Hematopoietic multipotent progenitor cell treated with erythropoietin and hydrocortisone succinate and interleukin-3 and kit ligand, for 15 days (in vitro differentiated cells): ENCODE data around the gene C22orf39.
A peak's percentile ranks its signal among the peaks of the same experiment; 100 is the strongest.

Experiments used
- DNase-seq: peaks from one replicate; pipeline ENCODE4 v3.0.0-alpha.2; 2015; ENCODE audit warnings: low spot score

The C22orf39 gene, protein sequence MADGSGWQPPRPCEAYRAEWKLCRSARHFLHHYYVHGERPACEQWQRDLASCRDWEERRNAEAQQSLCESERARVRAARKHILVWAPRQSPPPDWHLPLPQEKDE

DNA sequence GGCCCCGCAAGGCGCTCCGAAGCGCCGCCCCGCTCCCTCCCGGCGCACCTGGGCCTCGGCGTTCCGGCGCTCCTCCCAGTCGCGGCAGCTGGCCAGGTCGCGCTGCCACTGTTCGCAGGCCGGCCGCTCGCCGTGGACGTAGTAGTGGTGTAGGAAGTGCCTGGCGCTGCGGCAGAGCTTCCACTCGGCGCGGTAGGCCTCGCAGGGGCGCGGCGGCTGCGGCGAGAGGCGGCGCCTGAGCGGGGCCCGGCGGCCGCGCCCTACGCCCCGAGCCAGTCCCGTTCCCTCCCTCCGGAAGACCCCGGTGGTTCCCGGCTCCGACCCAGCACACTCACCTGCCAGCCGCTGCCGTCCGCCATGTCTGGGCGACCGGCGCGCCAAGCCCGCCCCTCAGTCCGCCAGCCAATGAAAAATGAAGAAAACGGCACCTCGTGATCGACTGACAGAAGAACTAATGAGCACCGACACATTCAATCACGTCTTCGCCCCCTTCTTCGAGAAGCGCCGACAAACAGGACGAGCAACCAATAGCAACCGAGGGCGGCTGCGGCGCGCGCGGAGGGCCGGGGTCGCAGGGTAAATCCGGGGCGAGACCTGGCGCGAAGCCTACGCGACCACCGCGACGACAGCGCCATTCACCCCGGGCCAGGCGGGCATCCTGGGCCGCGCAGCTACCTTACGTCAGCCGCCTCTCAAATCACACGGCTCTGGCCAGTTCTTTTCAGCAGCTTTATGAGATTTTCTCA, at the start of gene C22orf39:
Gene C22orf39, minus strand, starts transcription at position 382 of the 746 bp plus-strand sequence. Its CDS starts 23 bp downstream, at position 359.
- peak; percentile 87 for DNase-seq

DNA sequence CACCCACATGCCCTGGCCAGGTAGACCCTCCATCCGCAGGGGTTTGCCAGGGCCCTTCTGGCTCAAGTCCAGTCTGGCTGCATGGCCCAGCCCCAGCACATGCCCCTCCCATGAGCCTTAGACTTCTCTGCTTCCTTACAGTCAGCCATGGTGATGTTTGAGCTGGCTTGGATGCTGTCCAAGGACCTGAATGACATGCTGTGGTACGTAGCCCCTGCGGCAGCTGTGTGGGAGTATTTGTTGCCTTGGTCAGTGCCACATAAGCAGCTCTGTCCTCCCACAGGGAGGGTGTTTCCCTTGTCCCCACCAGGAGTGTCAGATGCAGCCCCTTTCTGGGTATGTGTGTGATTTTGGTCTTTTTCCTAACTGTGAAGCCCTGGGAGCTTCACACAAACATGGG, 49.7 kb upstream of the C22orf39 start:
- DNase-seq, result no peak

DNA sequence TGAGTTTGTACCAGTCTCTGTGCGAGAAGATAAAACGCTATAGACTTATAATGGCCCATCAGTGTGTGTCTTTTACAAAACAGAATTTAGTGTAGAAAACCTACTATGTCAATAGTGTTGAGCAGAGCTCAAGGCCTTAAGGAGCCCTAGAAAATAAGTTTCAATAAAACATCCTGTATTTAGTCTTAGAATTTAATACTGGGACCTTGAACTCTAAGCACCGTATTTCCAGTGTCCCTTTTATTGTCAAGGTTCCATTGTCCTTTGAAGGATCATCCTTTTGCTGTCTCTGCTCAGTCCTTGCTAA, 48.8 kb upstream of the C22orf39 start:
- no peak for DNase-seq

DNA sequence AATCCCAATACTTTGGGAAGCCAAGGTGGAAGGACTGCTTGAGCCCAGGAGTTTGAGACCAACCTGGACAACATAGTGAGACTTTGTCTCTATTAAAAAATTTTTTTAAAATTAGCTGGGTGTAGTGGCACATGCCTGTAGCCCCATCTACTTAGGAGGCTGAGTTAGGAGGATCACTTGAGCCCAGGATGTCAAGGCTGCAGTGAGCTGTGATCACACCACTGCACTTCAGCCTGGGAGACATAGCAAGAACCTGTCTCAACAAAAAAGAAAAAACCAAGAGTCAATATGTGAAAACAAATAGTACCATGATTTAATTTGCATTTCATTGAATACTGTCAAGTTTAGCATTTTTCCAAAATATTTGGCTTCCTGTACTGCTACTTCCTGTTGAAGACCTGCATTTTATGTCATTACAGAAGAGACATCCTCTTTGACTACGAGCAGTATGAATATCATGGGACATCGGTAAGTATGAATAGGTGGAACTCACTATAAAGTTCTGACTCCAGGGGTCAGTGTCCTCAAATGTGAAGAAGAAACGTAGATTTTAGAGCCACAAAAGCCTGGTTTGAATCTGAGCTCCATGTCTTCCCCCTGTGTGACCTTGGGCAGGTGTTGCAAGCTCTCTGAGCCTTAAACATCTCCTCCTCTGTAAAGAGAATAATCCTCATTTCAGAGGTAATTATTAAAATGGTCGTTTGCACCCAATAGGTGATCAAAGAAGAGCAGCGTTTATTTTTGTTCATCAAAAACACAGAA, 48.2 kb upstream of the C22orf39 start:
- DNase-seq, result no peak

DNA sequence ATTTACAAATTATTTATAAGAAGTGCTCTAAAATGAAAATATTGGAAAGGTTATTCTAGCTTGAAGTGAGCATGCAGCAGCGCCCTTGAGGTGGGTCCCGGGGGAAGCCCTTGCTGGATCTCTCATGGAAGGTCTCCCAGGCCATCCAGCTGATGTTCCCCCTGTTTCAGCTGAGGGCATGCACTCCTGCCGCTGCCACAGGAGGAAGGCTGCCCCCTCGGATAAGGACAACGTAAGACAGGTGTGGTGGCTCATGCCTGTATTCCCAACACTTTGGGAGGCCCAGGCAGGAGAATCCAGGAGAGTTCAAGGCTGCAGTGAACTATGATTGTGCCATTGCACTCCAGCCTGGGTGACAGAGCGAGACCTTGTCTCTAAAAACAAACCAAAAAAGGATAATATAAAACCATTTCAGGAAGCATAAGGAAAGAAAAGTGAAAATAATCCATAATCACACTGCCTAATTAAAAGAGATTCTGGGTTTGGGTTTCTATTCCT, 47.2 kb upstream of the C22orf39 start:
- no peak for DNase-seq

DNA sequence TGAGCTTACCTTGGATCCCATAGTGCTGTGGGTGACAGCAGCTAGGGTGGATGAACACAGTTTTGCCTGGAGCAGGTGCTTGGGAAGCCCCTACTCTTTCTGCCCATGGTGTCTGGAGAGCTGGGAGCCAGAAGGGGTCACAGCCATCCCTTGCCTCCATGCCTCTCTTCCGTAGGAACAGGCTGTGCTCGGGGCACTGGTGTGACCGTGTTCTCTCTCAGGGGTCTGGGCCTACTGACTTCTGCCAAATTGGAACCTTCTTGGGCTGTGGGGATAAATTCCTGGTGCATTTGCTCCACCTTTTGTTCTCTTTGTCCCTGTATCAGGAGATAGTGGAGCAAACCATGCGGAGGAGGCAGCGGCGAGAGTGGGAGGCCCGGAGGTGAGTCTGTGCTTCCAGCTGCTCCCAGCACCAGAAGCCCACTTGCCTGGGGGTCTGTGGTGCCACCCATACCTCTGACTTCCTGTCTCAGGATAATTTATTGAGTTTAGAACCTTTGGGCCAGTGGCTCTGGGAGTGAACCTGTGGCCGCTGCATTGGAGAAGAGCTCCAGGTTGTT, 46.6 kb upstream of the C22orf39 start:
- no peak for DNase-seq

DNA sequence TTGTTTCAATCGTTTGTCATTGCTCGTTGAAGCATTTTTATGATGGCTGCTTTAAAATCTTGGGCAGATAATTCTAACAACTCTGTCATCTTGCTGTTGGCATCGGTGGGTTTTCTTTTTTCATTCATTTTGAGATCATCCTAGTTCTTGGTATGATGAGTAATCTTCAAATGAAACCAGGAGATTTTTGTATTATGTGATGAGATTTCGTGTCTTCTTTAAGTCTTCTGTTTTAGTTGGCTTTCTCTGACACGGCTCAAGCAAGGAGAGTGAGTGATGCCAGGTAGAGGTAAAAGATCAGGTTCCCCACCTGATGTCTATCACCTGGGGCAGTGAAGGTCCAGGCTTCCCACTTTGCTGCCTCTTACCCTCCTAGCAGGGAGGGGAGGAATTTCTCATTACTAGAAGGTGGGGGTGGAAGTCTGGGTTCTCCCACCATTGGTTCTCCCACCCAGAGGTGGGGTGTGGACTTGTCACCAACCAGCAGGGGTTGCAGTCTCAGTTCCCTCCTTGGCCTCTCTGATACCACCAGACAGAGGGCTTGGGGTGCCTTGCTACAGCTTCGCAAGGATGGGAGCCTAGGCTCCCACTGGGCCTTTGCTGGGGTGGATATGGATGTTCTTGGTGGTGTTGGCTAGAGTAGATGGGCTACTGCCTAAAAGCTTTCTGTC, 45.1 kb upstream of the C22orf39 start:
- DNase-seq, result no peak

DNA sequence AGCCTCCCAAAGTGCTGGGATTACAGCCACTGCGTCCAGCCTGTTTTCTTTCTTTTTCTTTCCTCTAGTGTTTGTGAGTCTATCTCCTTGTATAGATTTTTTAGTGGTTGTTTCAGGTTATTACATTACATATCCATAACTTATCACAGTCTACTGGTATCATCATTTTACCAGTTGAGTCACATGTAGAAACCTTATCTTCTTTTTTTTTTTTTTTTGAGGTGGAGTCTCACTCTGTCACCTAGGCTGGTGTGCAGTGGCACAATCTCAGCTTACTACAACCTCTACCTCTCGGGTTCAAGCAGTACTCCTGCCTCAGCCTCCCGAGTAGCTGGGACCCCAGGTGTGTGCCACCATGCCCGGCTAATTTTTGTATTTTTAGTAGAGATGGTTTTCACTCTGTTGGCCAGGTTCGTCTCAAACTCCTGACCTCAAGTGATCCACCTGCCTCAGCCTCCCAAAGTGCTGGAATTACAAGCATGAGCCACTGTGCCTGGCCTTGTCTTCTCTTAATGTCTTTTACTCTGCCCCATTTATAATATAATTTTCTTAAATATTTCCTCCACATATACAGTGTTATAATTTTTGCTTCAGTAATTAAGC, 43.2 kb upstream of the C22orf39 start:
- no peak for DNase-seq

DNA sequence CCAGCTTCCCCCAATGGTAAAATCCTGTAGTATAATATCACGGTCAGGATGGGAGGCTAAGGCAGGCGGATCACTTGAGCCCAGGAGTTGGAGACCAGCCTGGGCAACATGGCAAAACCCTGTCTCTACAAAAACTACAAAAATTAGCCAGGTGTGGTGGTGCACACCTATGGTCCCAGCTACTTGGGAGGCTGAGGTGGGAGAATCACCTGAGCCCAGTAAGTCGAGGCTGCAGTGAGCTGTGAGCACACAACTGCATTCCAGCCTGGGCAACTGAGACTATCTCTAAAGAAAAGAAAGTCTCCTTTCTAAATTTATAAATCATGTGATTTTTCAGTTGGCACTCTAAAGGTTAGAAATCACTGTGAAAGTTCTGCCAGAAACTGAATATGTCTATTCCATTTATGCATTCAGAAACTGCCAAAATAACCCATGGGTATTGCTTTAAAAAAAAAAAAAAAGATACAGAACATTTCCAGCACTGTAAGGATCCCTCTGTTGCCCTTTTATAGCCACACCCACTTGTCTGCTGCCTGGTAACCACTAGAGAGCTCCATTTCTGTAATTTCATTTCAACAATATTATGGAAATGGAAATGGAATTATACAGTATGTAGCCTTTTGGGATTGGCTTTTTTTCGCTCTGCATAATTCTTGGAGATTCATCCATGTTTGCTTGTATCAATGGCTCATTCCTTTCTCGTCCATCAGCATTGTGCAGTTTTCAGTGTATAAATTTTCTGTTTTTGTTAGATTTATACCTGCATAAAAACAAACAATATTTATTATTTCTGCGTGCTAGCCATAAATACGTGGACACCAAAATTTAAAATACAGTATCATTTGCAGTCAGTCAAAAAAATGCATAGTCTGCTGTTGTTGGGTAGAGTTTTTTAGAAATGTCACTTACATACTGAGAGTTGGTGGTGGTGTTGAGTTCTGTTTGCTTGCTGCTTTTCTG, 41.7 kb upstream of the C22orf39 start:
- DNase-seq, result peak; percentile 12

DNA sequence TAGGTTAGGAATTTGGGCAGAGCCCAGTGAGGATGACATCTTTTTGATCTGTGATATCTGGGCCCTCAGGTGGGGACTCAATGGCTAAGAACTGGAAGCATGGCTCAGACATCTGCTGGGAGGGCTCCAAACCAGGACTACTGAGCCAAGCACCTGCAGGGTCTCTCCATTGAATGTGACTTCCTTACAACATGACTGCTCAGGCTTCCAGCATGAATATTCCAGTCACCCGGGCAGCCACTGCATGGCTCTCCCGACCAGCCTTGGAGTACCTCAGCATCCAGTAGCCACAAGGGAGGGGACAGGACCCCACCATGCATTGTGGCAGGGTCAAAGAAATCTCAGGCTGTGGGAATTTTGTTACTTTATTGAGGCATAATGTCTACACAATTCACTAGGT, 40.8 kb upstream of the C22orf39 start:
- no peak for DNase-seq

DNA sequence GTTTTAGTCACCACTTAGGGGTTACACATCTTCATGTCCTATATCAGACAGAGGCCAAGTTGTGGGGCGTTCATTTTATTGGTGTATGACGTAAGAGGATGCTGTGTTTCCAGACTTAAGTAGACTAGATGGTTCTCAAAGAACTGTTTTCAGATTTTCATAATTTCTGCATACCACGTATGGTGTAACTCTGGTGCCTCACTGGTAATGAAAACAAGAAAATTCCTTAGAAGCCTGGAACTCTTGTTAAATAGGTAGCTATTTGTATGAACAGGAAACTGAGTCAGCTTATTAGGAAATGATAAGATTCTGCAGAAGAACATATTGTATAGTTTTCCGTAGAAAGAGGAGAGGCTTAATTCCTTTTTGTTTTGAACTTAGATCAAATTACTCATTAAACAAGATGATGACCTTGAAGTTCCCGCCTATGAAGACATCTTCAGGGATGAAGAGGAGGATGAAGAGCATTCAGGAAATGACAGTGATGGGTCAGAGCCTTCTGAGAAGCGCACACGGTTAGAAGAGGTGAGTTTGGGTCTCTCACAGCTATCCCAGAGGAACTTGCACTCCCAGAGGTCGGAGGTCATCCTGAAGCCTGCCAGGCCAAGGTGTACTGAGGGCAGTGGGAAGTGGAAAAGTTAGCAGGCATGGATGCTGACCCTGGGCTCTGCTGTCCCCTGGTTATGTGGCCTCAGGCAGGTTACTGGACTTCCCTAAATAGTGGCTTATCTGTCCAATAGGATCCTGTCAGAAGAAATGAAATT, 36.2 kb upstream of the C22orf39 start:
- no peak for DNase-seq

DNA sequence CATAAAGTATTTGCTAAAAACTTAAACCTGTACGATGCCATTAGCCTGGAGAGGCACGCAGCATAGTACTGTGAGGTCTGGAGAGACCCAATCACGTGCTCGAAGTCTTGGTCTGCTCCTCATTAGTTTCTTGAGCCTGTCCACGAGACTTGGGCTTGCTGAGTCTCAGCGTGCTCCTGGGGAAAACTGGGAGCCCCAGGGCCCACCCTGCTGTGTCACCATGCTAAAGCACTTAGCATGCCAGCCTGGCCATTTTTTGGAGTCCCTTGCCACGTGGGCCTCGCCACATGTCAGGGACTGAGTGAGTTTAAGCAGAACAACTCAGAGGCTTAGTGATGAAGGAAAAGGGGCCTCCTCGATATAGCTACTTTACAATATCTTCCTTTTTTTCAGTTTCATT, 34.8 kb upstream of the C22orf39 start:
- no peak for DNase-seq

DNA sequence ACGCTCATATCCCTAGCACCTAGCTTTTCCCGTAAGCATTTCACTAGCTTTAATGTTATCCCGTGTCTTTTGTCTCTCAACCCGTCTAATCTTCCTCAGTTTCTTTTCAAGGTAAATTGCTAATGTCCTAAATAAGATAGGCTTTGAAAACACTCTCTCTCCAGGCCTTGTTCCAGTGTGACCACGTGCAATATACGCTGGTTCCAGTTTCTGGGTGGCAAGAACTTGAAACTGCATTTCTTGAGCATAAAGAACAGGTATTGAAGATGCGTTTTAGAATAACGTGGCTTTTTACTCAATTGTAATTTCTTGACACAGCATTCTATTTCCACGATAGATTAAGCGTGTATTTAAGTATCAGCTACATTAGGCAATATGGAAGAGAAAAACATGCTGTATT, 33.3 kb upstream of the C22orf39 start:
- DNase-seq, result no peak

DNA sequence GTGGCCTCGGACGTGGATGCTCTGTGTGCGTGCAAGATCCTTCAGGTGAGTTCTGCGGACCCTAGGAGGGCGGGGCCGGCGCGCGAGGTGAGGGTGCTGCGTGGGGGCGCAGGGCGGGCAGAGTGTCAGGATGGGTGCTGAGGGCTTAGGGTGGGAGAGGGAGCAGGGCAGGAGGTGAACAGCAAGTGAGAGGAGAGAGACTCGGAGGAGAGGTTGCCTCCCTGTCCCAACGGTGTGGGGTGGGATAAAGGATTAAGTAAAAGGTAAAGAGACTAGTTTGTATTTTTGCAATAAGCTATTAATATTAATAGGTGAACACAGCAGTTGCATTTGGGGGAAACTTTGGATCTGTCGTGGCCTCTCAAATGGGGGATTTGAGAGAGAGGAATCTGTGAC, 32.7 kb upstream of the C22orf39 start:
- no peak for DNase-seq

DNA sequence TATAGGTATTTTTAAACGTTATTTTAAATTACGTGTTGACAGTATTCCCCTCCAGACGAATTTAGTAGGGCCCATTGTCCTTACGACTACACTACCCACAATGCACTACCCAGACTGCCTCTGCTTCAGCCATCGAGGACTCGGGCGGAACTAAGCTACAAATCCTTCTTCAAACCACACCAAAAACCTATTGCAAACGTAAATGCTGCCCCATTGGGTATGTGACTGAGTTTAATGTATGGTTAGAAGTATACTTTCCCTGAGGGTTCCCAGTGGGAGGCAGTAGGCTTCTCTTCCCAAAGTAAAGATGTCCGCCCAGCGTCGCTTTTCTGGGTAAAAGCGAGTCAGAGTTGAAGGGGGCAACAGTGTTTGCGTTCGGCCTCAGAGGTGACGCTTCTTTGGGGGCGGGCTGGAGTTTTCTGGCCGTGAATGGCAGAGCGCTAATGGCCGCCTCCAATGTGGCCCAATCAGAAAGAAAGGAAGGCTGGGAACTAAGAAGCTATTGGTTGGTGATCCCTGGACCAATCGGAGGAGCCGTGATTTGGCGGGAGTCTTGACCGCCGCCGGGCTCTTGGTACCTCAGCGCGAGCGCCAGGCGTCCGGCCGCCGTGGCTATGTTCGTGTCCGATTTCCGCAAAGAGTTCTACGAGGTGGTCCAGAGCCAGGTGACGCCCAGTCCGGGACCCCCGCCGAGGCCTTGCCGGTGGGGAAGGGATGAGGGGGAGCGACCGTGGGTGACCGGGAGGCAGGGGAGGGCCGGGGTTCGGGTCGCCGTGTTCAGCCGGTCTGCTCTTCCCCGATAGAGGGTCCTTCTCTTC, 32.1 kb upstream of the C22orf39 start, which contains the start of gene CDC45:
Gene CDC45, plus strand, starts transcription at position 566 of the 818 bp plus-strand sequence. Its CDS starts 49 bp downstream, at position 615.
- peak; percentile 97 for DNase-seq

DNA sequence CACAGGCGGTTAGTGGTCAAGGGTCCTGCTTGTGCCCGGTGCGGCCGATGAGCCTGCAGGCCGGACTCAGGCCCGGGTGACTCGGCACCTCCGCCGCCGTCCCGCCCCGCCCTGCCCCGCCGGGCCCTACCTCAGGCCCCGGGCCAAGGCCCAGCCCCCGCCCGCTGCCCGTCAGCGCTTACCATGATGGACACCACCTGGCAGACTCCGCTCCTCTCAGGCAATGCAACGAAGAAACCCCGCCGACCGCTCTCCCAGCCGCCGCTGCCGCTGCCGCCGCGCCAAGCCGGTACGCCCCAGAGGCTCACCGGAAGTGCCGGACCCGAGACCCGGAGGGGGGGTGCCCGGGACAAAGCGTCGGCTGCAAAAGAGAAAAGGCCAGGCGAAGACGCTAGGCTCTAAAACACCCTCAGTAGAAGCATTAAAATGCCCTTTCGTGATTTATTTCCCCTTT, 31.4 kb upstream of the C22orf39 start, which contains the start of gene UFD1:
Gene UFD1, minus strand, starts transcription at position 293 of the 454 bp plus-strand sequence. Its CDS starts 108 bp downstream, at position 185.
- no peak for DNase-seq

DNA sequence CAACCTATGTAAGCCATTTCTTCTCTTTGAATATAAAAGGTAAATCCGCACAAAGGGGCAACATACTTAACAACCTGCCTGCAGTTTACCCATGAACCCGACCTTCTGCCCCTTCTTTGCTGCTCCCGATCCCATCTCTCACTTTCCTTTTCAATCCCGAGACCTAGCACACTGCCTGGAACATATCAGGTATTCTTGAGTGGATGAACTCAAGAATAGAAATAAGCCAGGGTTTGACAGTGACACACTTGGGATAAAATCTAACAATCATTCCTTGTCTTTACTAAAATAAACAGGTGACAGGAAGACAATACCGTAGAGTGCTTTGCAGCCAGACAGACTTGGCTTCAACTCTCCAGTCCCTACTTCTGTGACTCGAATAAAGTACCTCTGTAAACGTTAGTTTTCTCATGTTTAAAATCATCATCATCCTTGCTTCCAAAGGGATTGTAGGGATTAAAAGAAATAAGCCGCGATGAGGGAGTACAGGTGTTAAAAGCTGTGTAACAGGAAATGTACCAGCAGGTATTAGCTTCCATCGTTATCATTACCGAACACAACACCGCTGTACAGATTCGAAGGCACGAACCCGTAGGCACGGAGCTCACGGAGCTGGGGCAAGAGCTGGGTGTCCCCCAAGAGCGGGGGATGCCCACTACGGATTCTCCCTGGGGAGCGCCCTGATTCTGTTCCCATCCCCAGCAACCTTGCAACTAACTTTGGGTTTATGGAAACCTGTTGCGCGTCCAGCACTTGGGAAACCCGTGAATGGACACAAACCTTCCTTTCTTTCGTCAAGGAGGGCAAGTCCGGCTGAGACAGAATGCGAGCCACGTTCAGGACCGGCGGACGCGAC, 30.8 kb upstream of the C22orf39 start:
- DNase-seq, result peak; percentile 37
